ENCODE measurements around the gene ORC4. TPM values are rescaled to one million over a fixed set of nuclear protein-coding genes. Genes with fewer than 3 reads are reported as not detected.

The ORC4 gene
- total RNA-seq = 19.5 and 30.9 TPM in 2 replicates

DNA sequence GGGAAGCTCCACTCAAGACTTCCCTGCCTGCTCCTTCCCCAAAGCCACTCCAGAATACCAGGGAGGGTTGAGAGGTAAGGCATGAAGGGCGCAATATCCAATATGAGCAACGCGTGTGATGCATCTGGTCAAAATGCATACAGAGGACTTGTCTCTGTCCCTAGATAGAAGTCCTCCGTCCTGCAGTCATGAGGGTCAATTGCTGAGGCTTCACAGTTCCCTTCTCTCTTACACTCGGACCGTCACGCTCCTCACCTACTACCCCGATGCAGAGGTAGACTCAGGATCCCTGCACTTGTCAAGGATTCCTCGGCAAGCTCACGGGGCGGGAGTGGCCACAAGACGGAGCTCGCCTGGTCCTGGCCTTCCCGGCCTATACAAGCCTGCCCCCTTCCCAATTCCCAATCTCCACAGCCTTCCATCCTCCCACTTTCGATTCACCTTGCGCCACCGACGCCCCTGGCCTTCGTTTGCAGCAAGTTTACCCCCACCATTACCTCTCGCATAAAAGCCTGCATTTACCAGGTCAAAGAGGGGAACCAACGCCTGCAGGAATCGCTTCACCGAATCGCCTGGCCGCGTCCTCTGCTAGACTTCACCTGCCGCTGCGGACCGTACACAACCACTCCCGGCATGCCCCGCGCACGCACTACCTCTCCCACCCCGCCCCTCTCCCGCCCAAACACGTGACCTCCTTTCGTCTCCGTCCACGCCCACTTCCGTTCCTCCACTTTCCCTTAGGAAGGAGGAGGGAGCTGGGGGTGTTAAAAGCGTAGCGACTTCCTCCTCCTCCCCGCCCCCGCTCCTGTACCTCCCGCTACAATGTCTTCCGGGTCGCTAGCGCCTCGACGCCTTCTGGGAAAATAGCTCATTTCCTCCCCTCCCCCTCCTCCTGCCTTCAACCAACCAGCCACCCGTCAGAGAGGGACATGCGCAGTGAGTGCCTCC is at the start of gene ORC4:
TSS of gene ORC4 (minus strand) at position 627 of the 948 bp plus-strand sequence. CDS start 44,779 bp downstream, outside the sequence.

DNA sequence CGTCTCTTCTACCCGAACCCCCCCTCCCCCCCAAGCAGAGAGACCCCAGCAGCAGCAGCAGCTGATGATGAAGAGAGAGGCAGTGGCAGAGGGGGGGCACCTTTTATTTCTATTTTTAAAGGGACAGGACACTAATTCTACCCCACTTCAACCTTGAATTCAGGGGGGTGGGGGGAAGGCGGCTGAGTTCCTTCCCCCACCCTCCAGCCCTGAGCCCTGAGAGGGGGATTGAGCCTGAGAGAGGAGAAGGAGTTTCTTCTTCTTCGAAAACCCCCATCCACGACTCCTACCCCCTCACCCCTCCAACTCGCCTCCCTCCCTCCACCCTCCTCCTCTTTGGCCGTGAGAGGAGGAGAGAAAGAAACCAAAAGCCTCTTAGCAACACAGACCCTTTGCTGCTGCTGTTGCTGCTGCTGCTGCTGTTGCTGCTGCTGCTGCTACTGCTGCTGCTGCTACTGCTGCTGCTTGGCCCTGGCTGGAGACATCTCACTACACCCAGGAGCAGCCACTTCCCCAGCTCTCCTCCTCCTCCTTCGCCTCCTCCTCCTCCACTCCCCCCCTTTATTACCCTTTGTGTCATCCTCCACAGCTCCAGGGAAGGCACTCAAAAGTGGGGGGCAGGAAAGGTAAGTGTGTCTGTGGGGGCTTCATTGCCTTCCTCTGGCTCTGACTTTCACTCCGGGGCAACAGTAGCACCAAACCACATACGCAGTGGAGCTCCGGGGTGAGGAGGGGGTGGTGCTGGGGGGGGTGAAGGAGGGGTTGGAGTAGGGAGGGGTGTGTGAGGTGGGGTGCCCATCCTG is 723 bp upstream of the ORC4 start, which contains the start of gene MBD5:
TSS of gene MBD5 (plus strand) at position 33 of the 803 bp plus-strand sequence.

Other genes starting within 250 kb of the ORC4 start
- 7.9 and 8.9 TPM in 2 replicates for gene ACVR2A, start 175.7 kb downstream of the ORC4 start, total RNA-seq
- gene MBD5, start 354 bp upstream of the ORC4 start, total RNA-seq = 22.4 and 24.8 TPM in 2 replicates